ENCODE data around the gene UBE2I.

The UBE2I gene

DNA sequence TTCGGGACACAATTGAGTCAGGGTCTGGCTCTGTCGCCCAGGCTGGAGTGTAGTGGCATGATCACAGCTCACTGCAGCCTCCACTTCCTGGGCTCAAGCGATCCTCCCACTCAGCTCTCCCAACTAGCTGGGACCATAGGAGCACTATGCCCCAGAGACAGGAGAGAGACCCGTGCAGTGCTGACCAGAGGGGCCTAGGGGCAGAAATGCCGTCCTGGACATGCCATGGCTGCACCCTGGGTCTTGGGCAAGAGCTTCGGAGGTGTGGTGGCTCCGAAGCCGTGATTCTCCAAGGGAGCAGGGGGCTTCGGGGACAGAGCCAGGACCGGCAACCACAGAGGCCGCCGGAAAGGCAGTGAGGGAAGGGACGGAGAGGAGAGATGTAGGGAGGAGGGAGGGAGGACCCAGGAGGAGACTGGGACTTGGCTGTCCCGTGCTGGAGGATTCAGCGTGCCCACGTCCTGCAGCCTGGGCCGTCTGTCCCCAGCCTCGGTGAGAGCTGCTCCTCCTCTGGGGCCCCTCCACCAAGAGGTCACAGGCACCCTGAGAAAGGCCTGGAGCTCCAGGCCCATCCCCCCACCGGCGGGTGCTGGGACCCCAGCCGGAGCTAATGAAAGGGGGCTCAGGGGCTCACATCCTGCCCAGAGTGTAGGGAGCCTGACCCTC, 31.7 kb upstream of the UBE2I start:
- H3K4me1 ChIP-seq (ENCODE audit: insufficient read depth, low read length): no peaks in the 10 kb centered on the region
- no peak for DNase-seq
- H3K9me3 ChIP-seq (ENCODE audit: insufficient read depth, low read length, severe bottlenecking): no peaks in the 10 kb centered on the region
- H3K27me3 ChIP-seq (ENCODE audit: insufficient read depth, low read length, poor library complexity): no peaks in the 10 kb centered on the region
- no peak overlapping the region for H3K4me3 ChIP-seq (ENCODE audit: low read depth in 1 of 2, low read length in 2 of 2)
- TF ChIP-seq EZH2 (IDR thresholded peaks at IDR 0.05; ENCODE audit: borderline replicate concordance, low read depth, low read length, severe bottlenecking) (no peak), CTCF (IDR thresholded peaks at IDR 0.05; ENCODE audit: borderline replicate concordance, extremely low read depth, low read length, poor library complexity, severe bottlenecking) (no peak)
- H3K27ac ChIP-seq (ENCODE audit: low read length): no peak overlapping the region
- H3K4me2 ChIP-seq (ENCODE audit: insufficient read depth, low read length): no peak overlapping the region
- H4K20me1 ChIP-seq (ENCODE audit: insufficient read depth, low read length): no peaks in the 10 kb centered on the region
- no peak overlapping the region for H3K9ac ChIP-seq (ENCODE audit: low read depth, low read length)
- H3K79me2 ChIP-seq (ENCODE audit: insufficient read depth, low read length): no peaks in the 10 kb centered on the region
- ATAC-seq (ENCODE audit: insufficient read depth, low read depth): no peak
- no peak overlapping the region for H2AFZ ChIP-seq (ENCODE audit: low read depth, low read length)
- no peaks in the 10 kb centered on the region for H3K36me3 ChIP-seq (ENCODE audit: insufficient read depth, low read length)

DNA sequence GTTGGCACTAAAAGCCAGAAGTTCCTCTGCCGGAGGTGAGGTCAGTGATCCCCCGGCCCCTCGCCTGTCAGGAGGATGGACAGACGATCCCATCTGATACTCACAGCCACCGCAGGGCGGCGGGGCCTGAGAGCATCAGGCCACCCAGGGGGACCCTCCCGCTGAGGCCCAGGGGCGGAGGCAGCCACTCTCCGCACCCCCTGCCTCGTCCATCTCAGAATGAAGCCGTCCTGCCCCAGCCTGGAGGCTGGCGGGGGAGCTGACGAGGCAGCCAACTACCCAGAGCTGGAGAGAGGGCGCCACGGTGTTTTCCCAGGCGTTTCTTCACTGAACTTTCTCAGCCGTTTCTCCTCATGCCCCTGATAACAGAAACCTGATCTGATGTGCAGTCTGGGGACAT, 31.0 kb upstream of the UBE2I start:
- H2AFZ ChIP-seq (ENCODE audit: low read depth, low read length): no peak overlapping the region
- H3K9ac ChIP-seq (ENCODE audit: low read depth, low read length): no peak overlapping the region
- ATAC-seq (ENCODE audit: insufficient read depth, low read depth) (no peak), DNase-seq (no peak)
- TF ChIP-seq EZH2 (IDR thresholded peaks at IDR 0.05; ENCODE audit: borderline replicate concordance, low read depth, low read length, severe bottlenecking) (no peak), CTCF (IDR thresholded peaks at IDR 0.05; ENCODE audit: borderline replicate concordance, extremely low read depth, low read length, poor library complexity, severe bottlenecking) (no peak)
- no peak overlapping the region for H3K4me2 ChIP-seq (ENCODE audit: insufficient read depth, low read length)
- no peaks in the 10 kb centered on the region for H3K79me2 ChIP-seq (ENCODE audit: insufficient read depth, low read length)
- H3K27me3 ChIP-seq (ENCODE audit: insufficient read depth, low read length, poor library complexity): no peaks in the 10 kb centered on the region
- no peak overlapping the region for H3K4me3 ChIP-seq (ENCODE audit: low read depth in 1 of 2, low read length in 2 of 2)
- no peaks in the 10 kb centered on the region for H3K4me1 ChIP-seq (ENCODE audit: insufficient read depth, low read length)
- no peaks in the 10 kb centered on the region for H4K20me1 ChIP-seq (ENCODE audit: insufficient read depth, low read length)
- no peak overlapping the region for H3K27ac ChIP-seq (ENCODE audit: low read length)
- no peaks in the 10 kb centered on the region for H3K9me3 ChIP-seq (ENCODE audit: insufficient read depth, low read length, severe bottlenecking)
- H3K36me3 ChIP-seq (ENCODE audit: insufficient read depth, low read length): no peaks in the 10 kb centered on the region

DNA sequence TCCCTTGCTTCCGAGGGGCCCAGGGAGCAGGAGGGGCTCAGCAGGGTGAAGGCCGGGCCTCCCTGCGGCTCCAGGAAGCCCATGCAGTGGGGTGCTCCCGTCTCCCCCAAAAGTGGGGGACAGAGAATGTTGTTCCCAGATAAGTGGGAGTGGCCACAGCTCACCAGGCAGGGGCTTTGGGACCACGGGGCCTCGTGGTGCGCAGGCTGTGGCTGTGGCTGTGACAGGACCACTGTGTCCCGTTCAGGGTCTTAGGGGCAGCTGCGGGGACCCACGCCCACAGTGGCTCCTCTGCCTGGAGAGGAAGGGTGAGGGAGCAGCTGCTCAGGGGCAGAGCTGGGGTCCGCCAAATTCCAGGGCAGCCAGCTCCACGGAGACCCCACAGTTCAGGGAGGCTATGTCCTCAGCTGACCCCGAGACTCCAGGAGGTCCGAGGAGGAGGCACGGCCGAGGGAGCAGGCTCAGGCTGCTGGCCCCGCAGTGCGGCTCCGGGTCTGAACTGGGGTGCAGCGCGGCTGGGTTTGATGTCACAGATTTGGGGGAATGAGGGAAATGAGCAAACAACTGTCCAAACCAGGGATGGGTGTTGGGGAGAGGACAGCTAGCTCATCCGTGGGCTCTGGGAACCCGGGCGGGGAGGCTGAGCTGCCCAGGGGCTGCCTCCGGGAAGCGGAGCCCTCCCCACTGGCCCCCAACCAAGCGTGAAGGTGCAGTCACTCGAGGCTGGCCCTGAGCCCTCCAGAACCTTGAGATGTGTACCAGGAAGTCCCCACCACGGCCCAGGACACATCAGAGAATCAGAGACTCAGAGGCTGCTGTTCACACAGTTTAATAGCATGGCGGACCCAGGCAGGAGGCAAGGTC, 30.1 kb upstream of the UBE2I start:
- no peak for ATAC-seq (ENCODE audit: insufficient read depth, low read depth)
- no peaks in the 10 kb centered on the region for H3K4me1 ChIP-seq (ENCODE audit: insufficient read depth, low read length)
- no peaks in the 10 kb centered on the region for H4K20me1 ChIP-seq (ENCODE audit: insufficient read depth, low read length)
- H3K9me3 ChIP-seq (ENCODE audit: insufficient read depth, low read length, severe bottlenecking): no peaks in the 10 kb centered on the region
- H2AFZ ChIP-seq (ENCODE audit: low read depth, low read length): no peak overlapping the region
- H3K4me3 ChIP-seq (ENCODE audit: low read depth in 1 of 2, low read length in 2 of 2): no peak overlapping the region
- no peaks in the 10 kb centered on the region for H3K36me3 ChIP-seq (ENCODE audit: insufficient read depth, low read length)
- no peak for TF ChIP-seq CTCF (IDR thresholded peaks at IDR 0.05; ENCODE audit: borderline replicate concordance, extremely low read depth, low read length, poor library complexity, severe bottlenecking)
- TF ChIP-seq EZH2 (IDR thresholded peaks at IDR 0.05; ENCODE audit: borderline replicate concordance, low read depth, low read length, severe bottlenecking): no peak
- no peak overlapping the region for H3K27ac ChIP-seq (ENCODE audit: low read length)
- no peak for DNase-seq
- no peak overlapping the region for H3K9ac ChIP-seq (ENCODE audit: low read depth, low read length)
- no peak overlapping the region for H3K4me2 ChIP-seq (ENCODE audit: insufficient read depth, low read length)
- no peaks in the 10 kb centered on the region for H3K79me2 ChIP-seq (ENCODE audit: insufficient read depth, low read length)
- H3K27me3 ChIP-seq (ENCODE audit: insufficient read depth, low read length, poor library complexity): no peaks in the 10 kb centered on the region
